ENCODE data around the gene LTBR. TPM values are rescaled to one million over a fixed set of nuclear protein-coding genes. Genes with fewer than 3 reads are reported as not detected.
A peak's percentile ranks its signal among the peaks of the same experiment; 100 is the strongest.

Gene LTBR
- total and polyA plus RNA-seq, 2 donors (not counting 3 experiments of a cell fraction or from before 2014, with no cell fraction given), result 70.7 to 102 TPM

DNA sequence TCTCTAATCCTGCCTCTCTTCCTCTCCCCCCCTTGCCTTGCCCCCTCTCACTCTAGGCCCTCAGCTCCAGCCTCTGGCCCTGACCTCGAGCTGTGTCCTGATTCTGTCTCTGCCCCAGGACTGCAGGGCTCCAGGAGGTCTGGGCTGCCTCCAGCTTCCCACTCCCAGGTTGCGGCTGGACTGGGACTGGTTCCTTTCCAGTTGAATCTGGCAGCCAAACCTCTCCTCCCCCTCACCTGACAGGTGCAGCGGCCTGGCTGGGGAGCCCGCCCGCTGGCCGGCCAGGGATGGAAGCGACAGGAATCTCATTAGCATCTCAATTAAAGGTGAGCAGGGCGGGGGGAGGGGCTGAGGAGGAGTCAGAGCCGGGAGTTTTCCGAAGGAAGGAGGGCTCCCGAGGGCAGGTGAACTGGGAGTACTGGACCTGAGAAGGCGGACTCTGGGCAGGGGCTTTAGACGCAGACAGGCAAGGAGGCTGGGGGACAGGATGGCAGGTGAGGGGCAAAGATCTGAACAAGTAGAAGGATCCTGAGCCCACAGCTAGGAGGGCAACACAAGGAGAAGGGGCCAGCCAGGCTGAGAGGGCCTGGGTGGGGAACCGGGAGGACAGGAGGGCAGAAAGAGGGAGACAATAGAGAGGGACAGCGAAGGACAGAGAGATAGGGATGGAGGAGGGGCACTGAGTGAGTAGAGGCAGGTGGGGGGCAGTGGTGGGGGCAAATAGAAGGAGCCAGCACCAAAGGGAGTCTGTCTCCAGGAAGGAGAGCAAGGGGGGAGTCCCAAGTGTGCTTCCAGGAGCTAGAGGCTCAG lies 8.5 kb upstream of the LTBR start, which contains the start of gene SCNN1A:
SCNN1A (minus strand) TSS at position 295 of the 810 bp plus-strand sequence. CDS start 780 bp downstream, outside the sequence.
- DNase-seq (ENCODE audit: low read depth, low spot score) (no peak), FAIRE-seq (no peak)
- Histone ChIP-seq H3K4me2 (ENCODE audit: insufficient read depth, low read length) (no peak within 1 kb of the TSS), H3K9me3 (replicated peaks; ENCODE audit: control insufficient read depth, insufficient read depth, low read length) (no peaks in the 10 kb centered on the region), H3K4me3 (replicated peaks in 1 of 3; ENCODE audit: insufficient read depth in 1 of 3, low read depth in 1 of 3, low read length in 3 of 3) (no peak within 1 kb of the TSS), H3K4me1 (ENCODE audit: control insufficient read depth, extremely low read depth, insufficient read depth, low read length) (peaks cover 29% of the 10 kb centered on the region), H3K9ac (replicated peaks; ENCODE audit: extremely low read depth, insufficient read depth, low read length) (no peak within 1 kb of the TSS), H2AFZ (ENCODE audit: low read depth, low read length) (peak within 1 kb of the TSS; percentile 64), H3K79me2 (ENCODE audit: control insufficient read depth, insufficient read depth, low read length) (no peaks in the 10 kb centered on the region), H3K27me3 (ENCODE audit: control insufficient read depth in 2 of 2, insufficient read depth in 2 of 2, low read length in 2 of 2) (no peaks in the 10 kb centered on the region), H3K27ac (ENCODE audit: insufficient read depth, low read depth, low read length) (no peak within 1 kb of the TSS), H3K36me3 (ENCODE audit: control insufficient read depth in 2 of 2, extremely low read depth in 1 of 2, insufficient read depth in 2 of 2, low read length in 2 of 2) (no peaks in the 10 kb centered on the region), H4K20me1 (replicated peaks; ENCODE audit: control insufficient read depth, extremely low read depth, insufficient read depth, low read length) (no peaks in the 10 kb centered on the region), H3K9me1 (replicated peaks; ENCODE audit: control insufficient read depth, extremely low read depth, insufficient read depth, low read length) (no peaks in the 10 kb centered on the region)
- TF ChIP-seq JUN (IDR thresholded peaks at IDR 0.05; ENCODE audit: borderline replicate concordance, insufficient read depth, insufficient read length, low read depth) (no peak), POLR2AphosphoS5 (IDR thresholded peaks at IDR 0.05; ENCODE audit: insufficient read depth, low read depth, low read length) (no peak), EZH2 (IDR thresholded peaks at IDR 0.05; ENCODE audit: borderline replicate concordance, low read depth, low read length, severe bottlenecking) (no peak), POLR2A (IDR thresholded peaks at IDR 0.05; ENCODE audit: low read depth, low read length) (no peak)
- intact Hi-C loops (cut with micrococcal nuclease) (no loop called here), dilution Hi-C loops (cut with MboI; ENCODE audit: extremely low pct_ligation_motif_present, low sequenced_read_pairs) (no loop called here)
- ChIA-PET POLR2A (interaction anchor here (1.3 kb wide), 1 partner anchor 30 kb away, joined by 3 read pairs; no protein-coding TSS in a partner anchor), CTCF (interaction anchor here (1.0 to 5.9 kb wide), 3 partner anchors 39 to 162 kb away, joined by 3 to 30 read pairs (median 3); no protein-coding TSS in a partner anchor)
- BruUV-seq (replicated peaks), result no TSS peak

DNA sequence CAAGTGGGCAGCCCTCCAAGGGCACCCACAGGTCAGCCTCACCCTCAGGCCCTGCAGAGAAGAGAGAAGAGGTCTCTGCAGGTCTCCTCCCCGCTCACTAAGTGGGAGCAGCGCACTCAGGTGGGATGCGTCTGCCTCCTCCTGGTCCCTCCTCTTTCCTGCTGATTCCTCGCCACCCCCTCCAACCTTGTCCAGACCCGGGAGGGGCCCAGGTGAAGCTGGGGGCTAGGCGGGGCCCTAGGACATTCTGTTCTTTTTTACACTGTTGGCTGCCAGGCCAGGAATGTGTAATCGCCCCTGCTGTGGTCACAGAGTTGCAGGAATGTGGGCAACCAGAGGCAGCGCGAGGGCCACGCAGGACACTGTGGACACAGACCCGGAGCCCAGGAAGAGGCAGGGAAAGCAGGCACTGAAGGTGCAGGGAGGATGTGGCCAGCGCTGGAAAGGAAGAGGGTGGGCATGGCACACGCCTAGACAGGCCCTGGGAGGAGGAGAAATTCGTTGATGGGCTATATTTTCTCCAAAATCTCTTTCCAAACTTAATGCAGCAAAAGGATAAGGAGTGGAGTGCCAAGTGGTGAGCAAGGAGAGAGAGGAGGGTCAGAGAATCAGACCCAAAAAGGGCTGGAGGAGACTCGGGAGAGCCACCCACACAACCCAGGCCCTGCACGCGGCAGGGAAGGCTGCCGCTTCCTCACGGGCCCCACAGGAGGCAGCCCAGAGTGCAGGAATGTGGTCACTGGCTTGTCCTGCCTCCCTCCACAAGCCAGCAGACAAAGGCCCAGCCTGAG lies 7.7 kb upstream of the LTBR start:
- CTCF ChIA-PET, result no interaction called here
- Histone ChIP-seq H3K4me1 (ENCODE audit: control insufficient read depth, extremely low read depth, insufficient read depth, low read length) (peaks cover 21% of the 10 kb centered on the region), H3K4me3 (replicated peaks in 1 of 3; ENCODE audit: insufficient read depth in 1 of 3, low read depth in 1 of 3, low read length in 3 of 3) (no peak overlapping the region), H4K20me1 (replicated peaks; ENCODE audit: control insufficient read depth, extremely low read depth, insufficient read depth, low read length) (no peaks in the 10 kb centered on the region), H3K4me2 (ENCODE audit: insufficient read depth, low read length) (no peak overlapping the region), H3K36me3 (ENCODE audit: control insufficient read depth in 2 of 2, extremely low read depth in 1 of 2, insufficient read depth in 2 of 2, low read length in 2 of 2) (no peaks in the 10 kb centered on the region), H3K27me3 (ENCODE audit: control insufficient read depth in 2 of 2, insufficient read depth in 2 of 2, low read length in 2 of 2) (no peaks in the 10 kb centered on the region), H3K79me2 (ENCODE audit: control insufficient read depth, insufficient read depth, low read length) (no peaks in the 10 kb centered on the region), H3K27ac (ENCODE audit: insufficient read depth, low read depth, low read length) (no peak overlapping the region), H2AFZ (ENCODE audit: low read depth, low read length) (peak overlapping the region; percentile 64), H3K9ac (replicated peaks; ENCODE audit: extremely low read depth, insufficient read depth, low read length) (no peak overlapping the region), H3K9me3 (replicated peaks; ENCODE audit: control insufficient read depth, insufficient read depth, low read length) (no peaks in the 10 kb centered on the region), H3K9me1 (replicated peaks; ENCODE audit: control insufficient read depth, extremely low read depth, insufficient read depth, low read length) (no peaks in the 10 kb centered on the region)
- dilution Hi-C loops (cut with MboI; ENCODE audit: extremely low pct_ligation_motif_present, low sequenced_read_pairs), result no loop called here
- no TSS peak for BruUV-seq (replicated peaks)
- intact Hi-C loops (cut with micrococcal nuclease), result no loop called here
- POLR2A ChIA-PET, result no interaction called here
- peak; percentile 42 for FAIRE-seq
- peak; percentile 30 for DNase-seq (ENCODE audit: low read depth, low spot score)
- TF ChIP-seq POLR2AphosphoS5 (IDR thresholded peaks at IDR 0.05; ENCODE audit: insufficient read depth, low read depth, low read length) (no peak), FOS (IDR thresholded peaks at IDR 0.05; ENCODE audit: borderline replicate concordance, insufficient read depth, low read length) (no peak), EZH2 (IDR thresholded peaks at IDR 0.05; ENCODE audit: borderline replicate concordance, low read depth, low read length, severe bottlenecking) (no peak), MYC (IDR thresholded peaks at IDR 0.05; ENCODE audit: low read depth, low read length) (no peak), POLR2A (IDR thresholded peaks at IDR 0.05; ENCODE audit: low read depth, low read length) (no peak), JUN (IDR thresholded peaks at IDR 0.05; ENCODE audit: borderline replicate concordance, insufficient read depth, insufficient read length, low read depth) (no peak), GATA2 (IDR thresholded peaks at IDR 0.05; ENCODE audit: insufficient read depth, insufficient read length, low read depth, low read length) (no peak)
- TF ChIP-seq, protein P1, sequence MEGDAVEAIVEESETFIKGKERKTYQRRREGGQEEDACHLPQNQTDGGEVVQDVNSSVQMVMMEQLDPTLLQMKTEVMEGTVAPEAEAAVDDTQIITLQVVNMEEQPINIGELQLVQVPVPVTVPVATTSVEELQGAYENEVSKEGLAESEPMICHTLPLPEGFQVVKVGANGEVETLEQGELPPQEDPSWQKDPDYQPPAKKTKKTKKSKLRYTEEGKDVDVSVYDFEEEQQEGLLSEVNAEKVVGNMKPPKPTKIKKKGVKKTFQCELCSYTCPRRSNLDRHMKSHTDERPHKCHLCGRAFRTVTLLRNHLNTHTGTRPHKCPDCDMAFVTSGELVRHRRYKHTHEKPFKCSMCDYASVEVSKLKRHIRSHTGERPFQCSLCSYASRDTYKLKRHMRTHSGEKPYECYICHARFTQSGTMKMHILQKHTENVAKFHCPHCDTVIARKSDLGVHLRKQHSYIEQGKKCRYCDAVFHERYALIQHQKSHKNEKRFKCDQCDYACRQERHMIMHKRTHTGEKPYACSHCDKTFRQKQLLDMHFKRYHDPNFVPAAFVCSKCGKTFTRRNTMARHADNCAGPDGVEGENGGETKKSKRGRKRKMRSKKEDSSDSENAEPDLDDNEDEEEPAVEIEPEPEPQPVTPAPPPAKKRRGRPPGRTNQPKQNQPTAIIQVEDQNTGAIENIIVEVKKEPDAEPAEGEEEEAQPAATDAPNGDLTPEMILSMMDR (IDR thresholded peaks at IDR 0.05; ENCODE audit: extremely low read depth in 1 of 2, insufficient read depth in 1 of 2, low read depth in 1 of 2, low read length in 2 of 2), result peak; percentile 18 to 62
- TF ChIP-seq, protein P2, sequence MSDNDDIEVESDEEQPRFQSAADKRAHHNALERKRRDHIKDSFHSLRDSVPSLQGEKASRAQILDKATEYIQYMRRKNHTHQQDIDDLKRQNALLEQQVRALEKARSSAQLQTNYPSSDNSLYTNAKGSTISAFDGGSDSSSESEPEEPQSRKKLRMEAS (IDR thresholded peaks at IDR 0.05; ENCODE audit: insufficient read depth, insufficient read length), result peak; percentile 17

Data from endothelial cell of umbilical vein (primary cell).